22Rv1 (cell line): ENCODE data around the gene LIMA1.
"Not testable (repeated sequence)": the region's sequence is repeated elsewhere in the genome, so short reads cannot be mapped to it uniquely, and the experiment has no call there.

Experiments
- H3K27ac ChIP-seq: fragments of 450-650 bp; 2 replicates; pipeline ENCODE4 v1.5.1; 2017
- ZFX ChIP-seq: fragments of 450-650 bp; IDR thresholded peaks from 2 replicates; pipeline ENCODE4 v1.6.1; 2017; ENCODE audit warnings: antibody characterized with exemption, borderline replicate concordance
- TF ChIP-seq, protein P1 (sequence below): fragments of 450-650 bp; IDR thresholded peaks from 2 replicates; pipeline ENCODE4 v1.5.1; 2017; ENCODE audit warnings: mild to moderate bottlenecking

The LIMA1 gene

GRCh38 chr12:50283229-50283923 is at the start of gene LIMA1:
Gene LIMA1, minus strand, starts transcription at chr12:50283520. Its CDS starts 34,769 bp downstream, at chr12:50248751.
- peak within 1 kb of the TSS; percentile 72 for H3K27ac ChIP-seq
- no peak for TF ChIP-seq ZFX
- TF ChIP-seq, protein P1, sequence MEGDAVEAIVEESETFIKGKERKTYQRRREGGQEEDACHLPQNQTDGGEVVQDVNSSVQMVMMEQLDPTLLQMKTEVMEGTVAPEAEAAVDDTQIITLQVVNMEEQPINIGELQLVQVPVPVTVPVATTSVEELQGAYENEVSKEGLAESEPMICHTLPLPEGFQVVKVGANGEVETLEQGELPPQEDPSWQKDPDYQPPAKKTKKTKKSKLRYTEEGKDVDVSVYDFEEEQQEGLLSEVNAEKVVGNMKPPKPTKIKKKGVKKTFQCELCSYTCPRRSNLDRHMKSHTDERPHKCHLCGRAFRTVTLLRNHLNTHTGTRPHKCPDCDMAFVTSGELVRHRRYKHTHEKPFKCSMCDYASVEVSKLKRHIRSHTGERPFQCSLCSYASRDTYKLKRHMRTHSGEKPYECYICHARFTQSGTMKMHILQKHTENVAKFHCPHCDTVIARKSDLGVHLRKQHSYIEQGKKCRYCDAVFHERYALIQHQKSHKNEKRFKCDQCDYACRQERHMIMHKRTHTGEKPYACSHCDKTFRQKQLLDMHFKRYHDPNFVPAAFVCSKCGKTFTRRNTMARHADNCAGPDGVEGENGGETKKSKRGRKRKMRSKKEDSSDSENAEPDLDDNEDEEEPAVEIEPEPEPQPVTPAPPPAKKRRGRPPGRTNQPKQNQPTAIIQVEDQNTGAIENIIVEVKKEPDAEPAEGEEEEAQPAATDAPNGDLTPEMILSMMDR, result peak; percentile 62

GRCh38 chr12:50331745-50332144 is 48.4 kb upstream of the LIMA1 start:
- TF ChIP-seq, protein P1, result no peak
- TF ChIP-seq ZFX, result no peak
- no peak overlapping the region for H3K27ac ChIP-seq

DNA sequence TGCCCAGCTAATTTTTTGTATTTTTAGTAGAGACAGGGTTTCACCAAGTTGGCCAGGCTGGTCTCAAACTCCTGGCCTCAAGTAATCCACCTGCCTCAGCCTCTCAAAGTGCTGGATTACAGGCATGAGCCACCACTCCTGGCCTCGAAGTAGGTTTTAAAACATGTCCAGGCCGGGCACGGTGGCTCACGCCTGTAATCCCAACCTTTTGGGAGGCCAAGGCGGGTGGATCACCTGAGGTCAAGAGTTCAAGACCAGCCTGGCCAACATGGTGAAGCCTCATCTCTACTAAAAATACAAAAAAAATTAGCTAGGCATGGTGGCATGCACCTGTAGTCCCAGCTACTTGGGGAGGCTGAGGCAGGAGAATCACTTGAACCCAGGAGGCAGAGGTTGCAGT is 45.3 kb upstream of the LIMA1 start:
- H3K27ac ChIP-seq, result not testable (repeated sequence)

DNA sequence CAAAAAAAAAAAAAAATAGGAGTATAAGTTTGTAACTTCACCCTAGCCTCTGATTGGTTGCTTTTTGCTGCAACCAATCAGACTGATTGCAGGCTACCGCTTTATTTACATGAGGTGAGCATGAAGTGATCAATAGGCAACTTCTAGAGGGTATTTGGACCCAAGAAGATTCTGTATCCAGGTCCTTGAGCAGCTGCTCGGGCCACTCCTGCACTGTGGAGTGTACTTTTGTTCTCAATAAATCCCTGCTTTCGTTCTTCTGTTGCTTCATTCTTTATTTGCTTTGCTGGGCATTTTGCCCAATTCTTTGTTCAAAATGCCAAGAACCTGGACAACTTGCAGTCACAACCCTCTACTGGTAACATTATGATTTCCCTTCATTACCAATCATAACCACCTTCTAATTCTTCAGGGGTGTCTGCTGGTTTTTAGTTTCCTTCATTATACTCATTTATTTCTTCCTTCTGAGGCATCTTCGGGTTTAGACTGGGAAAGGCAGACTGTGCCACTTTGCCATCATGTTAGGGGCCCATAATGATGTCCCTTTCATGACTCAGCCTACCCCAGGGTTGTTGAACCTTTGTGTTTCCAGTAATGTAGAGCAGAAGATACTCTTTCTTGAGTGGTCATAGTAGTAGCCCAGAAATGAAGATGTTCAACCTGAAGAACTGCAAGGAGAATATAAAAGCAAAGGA is 43.4 kb upstream of the LIMA1 start:
- H3K27ac ChIP-seq, result peak overlapping the region; percentile 44
- no peak for TF ChIP-seq ZFX
- TF ChIP-seq, protein P1, result no peak

DNA sequence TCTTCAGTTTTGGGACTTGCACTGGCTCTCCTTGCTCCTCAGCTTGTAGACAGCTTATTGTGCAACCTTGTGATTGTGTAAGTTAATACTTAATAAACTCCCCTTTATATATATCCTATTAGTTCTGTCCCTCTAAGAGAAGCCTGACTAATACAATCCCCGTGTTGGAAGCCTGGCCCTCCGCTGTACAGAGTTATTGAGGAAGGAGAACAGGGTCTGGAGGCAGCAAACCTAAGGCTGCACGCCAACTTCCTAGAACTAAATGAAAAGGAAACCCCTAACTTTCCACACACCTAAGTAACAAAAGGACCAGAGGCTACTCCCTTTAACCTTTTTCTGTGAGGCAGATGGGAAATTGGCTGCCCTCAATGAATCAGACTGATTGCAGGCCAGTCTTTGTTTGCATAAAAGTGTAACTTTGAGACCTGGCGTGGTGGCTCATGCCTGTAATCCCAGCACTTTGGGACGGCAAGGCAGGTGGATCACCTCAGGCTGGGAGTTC is 42.6 kb upstream of the LIMA1 start:
- TF ChIP-seq ZFX, result no peak
- TF ChIP-seq, protein P1, result no peak
- peak overlapping the region; percentile 44 for H3K27ac ChIP-seq

GRCh38 chr12:50324770-50325169 is 41.5 kb upstream of the LIMA1 start:
- peak overlapping the region; percentile 33 for H3K27ac ChIP-seq

DNA sequence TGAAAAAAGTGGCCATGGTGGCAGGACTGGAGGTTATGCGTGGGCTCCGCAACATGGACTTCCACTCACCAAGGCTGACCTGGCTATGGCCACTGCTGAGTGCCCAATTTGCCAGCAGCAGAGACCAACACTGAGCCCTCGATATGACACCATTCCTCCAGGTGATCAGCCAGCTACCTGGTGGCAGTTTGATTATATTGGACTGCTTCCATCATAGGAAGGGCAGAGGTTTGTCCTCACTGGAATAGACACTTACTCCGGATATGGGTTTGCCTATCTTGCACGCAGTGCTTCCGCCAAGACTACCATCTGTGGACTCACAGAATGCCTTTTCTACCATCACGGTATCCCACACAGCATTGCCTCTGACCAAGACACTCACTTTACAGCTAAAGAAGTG is 40.8 kb upstream of the LIMA1 start:
- peak overlapping the region; percentile 33 for H3K27ac ChIP-seq

GRCh38 chr12:50322206-50322605 is 38.9 kb upstream of the LIMA1 start:
- no peak for TF ChIP-seq ZFX
- TF ChIP-seq, protein P1, result no peak
- no peak overlapping the region for H3K27ac ChIP-seq

- H3K27ac ChIP-seq, result no peak overlapping the region
- TF ChIP-seq, protein P1, result no peak
- no peak for TF ChIP-seq ZFX
Observed at GRCh38 chr12:50317203-50317602, 33.9 kb upstream of the LIMA1 start.
